ENCODE measurements around the gene PDE6D. TPM values are rescaled to one million over a fixed set of nuclear protein-coding genes. Genes with fewer than 3 reads are reported as not detected.

PDE6D gene
- total and polyA plus RNA-seq, 2 donors (not counting 1 experiment from before 2014, with no cell fraction given), result 31.9 to 36.5 TPM

DNA sequence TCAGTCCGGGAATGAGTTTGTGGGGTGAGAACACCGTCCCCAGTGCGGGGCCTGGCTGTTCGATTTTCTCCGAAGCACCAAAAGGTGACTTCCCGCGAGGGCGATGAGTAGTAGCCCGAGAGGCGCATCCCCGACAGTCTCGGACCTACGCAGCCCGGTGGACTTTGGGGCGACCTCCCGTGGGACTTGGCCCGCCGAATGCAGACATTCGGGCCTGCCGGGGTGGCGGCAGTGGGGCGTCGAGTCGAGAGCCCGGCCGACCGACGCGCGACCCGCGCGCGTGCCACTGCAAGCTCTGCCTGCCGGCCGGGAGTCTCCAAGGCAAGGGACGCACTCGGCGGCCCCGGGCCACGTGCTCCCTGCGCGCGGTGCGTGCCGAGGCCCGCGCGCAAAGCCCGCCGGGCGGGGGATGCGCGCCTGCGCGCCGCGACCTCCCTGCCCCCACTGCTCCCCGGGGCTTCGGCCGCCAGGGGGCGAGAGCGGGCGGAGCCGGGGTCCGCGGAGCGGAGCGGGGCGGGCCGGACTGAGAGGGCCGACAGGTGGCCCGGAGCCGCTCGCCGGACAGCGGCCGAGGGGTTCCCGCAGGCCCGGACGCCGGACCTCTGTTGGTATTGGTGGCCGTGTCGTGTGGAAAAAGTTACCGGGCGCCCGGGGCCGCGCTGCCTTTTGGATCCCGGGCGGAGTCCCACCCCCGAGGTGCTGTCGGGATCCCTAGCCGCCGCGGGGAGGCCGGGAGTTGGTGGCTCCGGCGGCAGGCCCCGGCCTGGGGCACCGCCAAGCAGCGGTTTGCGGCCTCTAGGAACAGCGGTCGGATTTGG, 70.9 kb downstream of the PDE6D start:
- intact Hi-C loops (cut with micrococcal nuclease), result no loop called here
- no peaks in the 10 kb centered on the region for H3K9me3 ChIP-seq (ENCODE audit: control extremely low read depth in 1 of 3, control insufficient read depth in 2 of 3, insufficient read depth in 1 of 3, low read length in 2 of 3)
- H3K9me3 Mint-ChIP-seq (ENCODE audit: insufficient read depth), result no peaks in the 10 kb centered on the region
- TF ChIP-seq EZH2 (IDR thresholded peaks at IDR 0.05; ENCODE audit: borderline replicate concordance, insufficient read depth, low read depth, low read length, poor library complexity, severe bottlenecking), result no peak
- TF ChIP-seq, protein P1, sequence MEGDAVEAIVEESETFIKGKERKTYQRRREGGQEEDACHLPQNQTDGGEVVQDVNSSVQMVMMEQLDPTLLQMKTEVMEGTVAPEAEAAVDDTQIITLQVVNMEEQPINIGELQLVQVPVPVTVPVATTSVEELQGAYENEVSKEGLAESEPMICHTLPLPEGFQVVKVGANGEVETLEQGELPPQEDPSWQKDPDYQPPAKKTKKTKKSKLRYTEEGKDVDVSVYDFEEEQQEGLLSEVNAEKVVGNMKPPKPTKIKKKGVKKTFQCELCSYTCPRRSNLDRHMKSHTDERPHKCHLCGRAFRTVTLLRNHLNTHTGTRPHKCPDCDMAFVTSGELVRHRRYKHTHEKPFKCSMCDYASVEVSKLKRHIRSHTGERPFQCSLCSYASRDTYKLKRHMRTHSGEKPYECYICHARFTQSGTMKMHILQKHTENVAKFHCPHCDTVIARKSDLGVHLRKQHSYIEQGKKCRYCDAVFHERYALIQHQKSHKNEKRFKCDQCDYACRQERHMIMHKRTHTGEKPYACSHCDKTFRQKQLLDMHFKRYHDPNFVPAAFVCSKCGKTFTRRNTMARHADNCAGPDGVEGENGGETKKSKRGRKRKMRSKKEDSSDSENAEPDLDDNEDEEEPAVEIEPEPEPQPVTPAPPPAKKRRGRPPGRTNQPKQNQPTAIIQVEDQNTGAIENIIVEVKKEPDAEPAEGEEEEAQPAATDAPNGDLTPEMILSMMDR (IDR thresholded peaks at IDR 0.05), result peak; percentile 84
- ATAC-seq (ENCODE audit: low read depth) (peak; percentile 15), DNase-seq (peak; percentile 94)
- peak overlapping the region; percentile 93 to 98 for H3K27ac ChIP-seq (ENCODE audit: low read length in 2 of 2)
- peaks cover 71% of the 10 kb centered on the region for H3K79me2 ChIP-seq (ENCODE audit: control insufficient read depth, insufficient read depth, low read length)
- peaks cover 50% of the 10 kb centered on the region for H3K4me1 Mint-ChIP-seq
- peak overlapping the region; percentile 94 for H3K4me2 ChIP-seq (replicated peaks; ENCODE audit: low read depth, low read length, poor library complexity, severe bottlenecking)
- ChIA-PET POLR2A (interaction anchor here (1.0 to 5.7 kb wide), 6 partner anchors 23 to 196 kb away, joined by 3 to 345 read pairs (median 61); no protein-coding TSS in a partner anchor), CTCF (interaction anchor here (0.6 to 8.2 kb wide), 6 partner anchors 16 to 1145 kb away, joined by 3 to 208 read pairs (median 4); no protein-coding TSS in a partner anchor)
- H3K27me3 ChIP-seq (replicated peaks in 1 of 4; ENCODE audit: control extremely low read depth in 1 of 4, control insufficient read depth in 3 of 4, insufficient read depth in 4 of 4, low read length in 3 of 4), result no peaks in the 10 kb centered on the region
- H3K9ac ChIP-seq (ENCODE audit: low read length), result peak overlapping the region; percentile 99
- peaks cover 42 to 62% of the 10 kb centered on the region in 2 donors for H3K4me1 ChIP-seq (ENCODE audit: control insufficient read depth in 2 of 2, insufficient read depth in 2 of 2, low read length in 2 of 2)
- peaks cover 58% of the 10 kb centered on the region for H4K20me1 ChIP-seq (ENCODE audit: control insufficient read depth, insufficient read depth, low read length, poor library complexity, severe bottlenecking)
- peak overlapping the region; percentile 97 for H3K27ac Mint-ChIP-seq
- no peaks in the 10 kb centered on the region for H3K27me3 Mint-ChIP-seq
- H3K4me3 Mint-ChIP-seq, result peak overlapping the region; percentile 95
- no peak overlapping the region for H2AFZ ChIP-seq (ENCODE audit: insufficient read depth, low read depth, low read length, poor library complexity, severe bottlenecking)
- under 1% methylated on average over 105 of the region's 105 CpGs for WGBS (ENCODE audit: insufficient coverage)
- H3K4me3 ChIP-seq (ENCODE audit: control extremely low read depth in 1 of 5, extremely low read depth in 1 of 5, insufficient read depth in 1 of 5, low read depth in 2 of 5, low read length in 4 of 5), result peak overlapping the region; percentile 60 to 99 (median 98)
- H3K36me3 ChIP-seq (replicated peaks in 1 of 2; ENCODE audit: control extremely low read depth in 1 of 2, control insufficient read depth in 1 of 2, extremely low read depth in 1 of 2, insufficient read depth in 2 of 2, low read length in 1 of 2), result peaks cover 0 to 32% of the 10 kb centered on the region in 2 experiments

DNA sequence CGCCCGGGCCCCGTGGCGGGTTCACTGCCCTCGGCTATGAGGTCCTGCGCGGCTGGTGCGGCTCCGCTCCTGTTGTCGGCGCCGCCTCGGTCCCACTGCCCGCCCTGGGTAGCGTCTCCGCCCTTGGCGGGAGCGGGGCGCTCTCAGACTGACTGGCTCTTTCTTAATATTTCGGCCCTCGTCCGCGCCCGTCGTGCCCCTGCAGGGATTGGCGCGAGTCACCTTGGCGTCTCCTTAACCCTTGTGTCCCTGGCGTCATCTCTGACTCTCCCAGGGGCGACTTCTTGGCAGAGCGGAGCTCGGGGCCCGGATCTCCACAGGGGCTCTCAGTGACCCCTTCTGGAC, 71.5 kb downstream of the PDE6D start:
- peak overlapping the region; percentile 96 for H3K27ac Mint-ChIP-seq
- no peak for ATAC-seq (ENCODE audit: low read depth)
- TF ChIP-seq, protein P1 (IDR thresholded peaks at IDR 0.05), result no peak
- TF ChIP-seq EZH2 (IDR thresholded peaks at IDR 0.05; ENCODE audit: borderline replicate concordance, insufficient read depth, low read depth, low read length, poor library complexity, severe bottlenecking), result no peak
- intact Hi-C loops (cut with micrococcal nuclease), result no loop called here
- peaks cover 0 to 32% of the 10 kb centered on the region in 2 experiments for H3K36me3 ChIP-seq (replicated peaks in 1 of 2; ENCODE audit: control extremely low read depth in 1 of 2, control insufficient read depth in 1 of 2, extremely low read depth in 1 of 2, insufficient read depth in 2 of 2, low read length in 1 of 2)
- under 1% methylated on average over 33 of the region's 33 CpGs for WGBS (ENCODE audit: insufficient coverage)
- peaks cover 47% of the 10 kb centered on the region for H3K4me1 Mint-ChIP-seq
- H3K27ac ChIP-seq (ENCODE audit: low read length in 2 of 2), result peak overlapping the region; percentile 93 to 98
- no peaks in the 10 kb centered on the region for H3K27me3 ChIP-seq (replicated peaks in 1 of 4; ENCODE audit: control extremely low read depth in 1 of 4, control insufficient read depth in 3 of 4, insufficient read depth in 4 of 4, low read length in 3 of 4)
- DNase-seq, result no peak
- POLR2A ChIA-PET, result interaction anchor here (0.7 to 5.7 kb wide), 7 partner anchors 22 to 196 kb away, joined by 3 to 345 read pairs (median 28); partner anchors contain the start of gene COPS7B
- peak overlapping the region; percentile 95 for H3K4me3 Mint-ChIP-seq
- H3K4me2 ChIP-seq (replicated peaks; ENCODE audit: low read depth, low read length, poor library complexity, severe bottlenecking), result peak overlapping the region; percentile 94
- peaks cover 54% of the 10 kb centered on the region for H4K20me1 ChIP-seq (ENCODE audit: control insufficient read depth, insufficient read depth, low read length, poor library complexity, severe bottlenecking)
- peak overlapping the region; percentile 60 to 99 (median 98) for H3K4me3 ChIP-seq (ENCODE audit: control extremely low read depth in 1 of 5, extremely low read depth in 1 of 5, insufficient read depth in 1 of 5, low read depth in 2 of 5, low read length in 4 of 5)
- no peaks in the 10 kb centered on the region for H3K9me3 Mint-ChIP-seq (ENCODE audit: insufficient read depth)
- no peaks in the 10 kb centered on the region for H3K27me3 Mint-ChIP-seq
- H3K79me2 ChIP-seq (ENCODE audit: control insufficient read depth, insufficient read depth, low read length), result peaks cover 72% of the 10 kb centered on the region
- no peaks in the 10 kb centered on the region for H3K9me3 ChIP-seq (ENCODE audit: control extremely low read depth in 1 of 3, control insufficient read depth in 2 of 3, insufficient read depth in 1 of 3, low read length in 2 of 3)
- CTCF ChIA-PET, result interaction anchor here (0.6 to 8.2 kb wide), 6 partner anchors 16 to 1144 kb away, joined by 3 to 208 read pairs (median 4); no protein-coding TSS in a partner anchor
- H3K4me1 ChIP-seq (ENCODE audit: control insufficient read depth in 2 of 2, insufficient read depth in 2 of 2, low read length in 2 of 2), result peaks cover 38 to 59% of the 10 kb centered on the region in 2 donors
- peak overlapping the region; percentile 99 for H3K9ac ChIP-seq (ENCODE audit: low read length)
- H2AFZ ChIP-seq (ENCODE audit: insufficient read depth, low read depth, low read length, poor library complexity, severe bottlenecking), result no peak overlapping the region
